ENCODE measurements around the gene BSND. TPM values are rescaled to one million over a fixed set of nuclear protein-coding genes. Genes with fewer than 3 reads are reported as not detected.

The BSND gene
- total RNA-seq, 2 experiments from 2014 or later, result not detected

- H3K4me3 Mint-ChIP-seq, result no peak overlapping the region
- ATAC-seq, result no peak
Measured at GRCh38 chr1:54995013-54995760, 3.5 kb upstream of the BSND start.

GRCh38 chr1:54995835-54996234 is 2.9 kb upstream of the BSND start:
- H3K4me3 Mint-ChIP-seq, result no peak overlapping the region

More at GRCh38 chr1:54995013-54995760, 3.5 kb upstream of the BSND start:
- no peak for DNase-seq
- Mint-ChIP-seq H3K36me3 (ENCODE audit: low read depth) (no peaks in the 10 kb centered on the region), H3K27ac (no peak overlapping the region), H3K27me3 (peaks cover 40% of the 10 kb centered on the region), H3K9me3 (no peaks in the 10 kb centered on the region), H3K4me1 (ENCODE audit: low read depth) (peaks cover 24% of the 10 kb centered on the region)
- CTCF ChIA-PET, result interaction anchor here (0.9 to 5.3 kb wide), 18 partner anchors 8 to 144 kb away, joined by 3 to 64 read pairs (median 6); no protein-coding TSS in a partner anchor
- no peak for TF ChIP-seq CTCF (IDR thresholded peaks at IDR 0.05)
- intact Hi-C loops (cut with micrococcal nuclease), result loop anchor here (2.0 kb wide), 1 partner anchor 44 kb away; no protein-coding TSS in a partner anchor
- POLR2A ChIA-PET, result interaction anchor here (1.5 kb wide), 1 partner anchor 11 kb away, joined by 3 read pairs; no protein-coding TSS in a partner anchor

GRCh38 chr1:54996359-54996868 is 2.3 kb upstream of the BSND start:
- DNase-seq (peak; percentile 85), ATAC-seq (peak; percentile 91)
- H3K4me3 Mint-ChIP-seq, result no peak overlapping the region
- POLR2A ChIA-PET, result interaction anchor here (1.0 kb wide), 1 partner anchor 51 kb away, joined by 4 read pairs; no protein-coding TSS in a partner anchor
- CTCF ChIA-PET, result interaction anchor here (0.6 to 5.3 kb wide), 32 partner anchors 8 to 594 kb away, joined by 3 to 64 read pairs (median 4); partner anchors contain the start of gene PCSK9
- intact Hi-C loops (cut with micrococcal nuclease), result loop anchor here (2.0 kb wide), 1 partner anchor 52 kb away; no protein-coding TSS in a partner anchor
- no peak overlapping the region for H3K27ac Mint-ChIP-seq
- H3K9me3 Mint-ChIP-seq, result no peaks in the 10 kb centered on the region
- no peaks in the 10 kb centered on the region for H3K36me3 Mint-ChIP-seq (ENCODE audit: low read depth)
- peaks cover 24% of the 10 kb centered on the region for H3K4me1 Mint-ChIP-seq (ENCODE audit: low read depth)
- peaks cover 42% of the 10 kb centered on the region for H3K27me3 Mint-ChIP-seq
- TF ChIP-seq CTCF (IDR thresholded peaks at IDR 0.05), result peak; percentile 88

More at GRCh38 chr1:54995835-54996234, 2.9 kb upstream of the BSND start:
- peaks cover 42% of the 10 kb centered on the region for H3K27me3 Mint-ChIP-seq
- no peaks in the 10 kb centered on the region for H3K9me3 Mint-ChIP-seq
- intact Hi-C loops (cut with micrococcal nuclease), result loop anchor here (2.0 kb wide), 2 partner anchors 45 to 51 kb away; no protein-coding TSS in a partner anchor
- H3K4me1 Mint-ChIP-seq (ENCODE audit: low read depth), result peaks cover 24% of the 10 kb centered on the region
- H3K27ac Mint-ChIP-seq, result no peak overlapping the region
- DNase-seq (peak; percentile 56), ATAC-seq (peak; percentile 83)
- TF ChIP-seq CTCF (IDR thresholded peaks at IDR 0.05), result no peak
- ChIA-PET CTCF (interaction anchor here (0.9 to 5.3 kb wide), 28 partner anchors 9 to 595 kb away, joined by 3 to 64 read pairs (median 4); partner anchors contain the start of gene PCSK9), POLR2A (interaction anchor here (1.0 to 1.5 kb wide), 2 partner anchors 12 to 51 kb away, joined by 3 to 4 read pairs; no protein-coding TSS in a partner anchor)
- H3K36me3 Mint-ChIP-seq (ENCODE audit: low read depth), result no peaks in the 10 kb centered on the region

- CTCF ChIA-PET, result interaction anchor here (0.6 to 5.3 kb wide), 27 partner anchors 7 to 162 kb away, joined by 3 to 64 read pairs (median 6); partner anchors contain the start of gene PCSK9
- no peak overlapping the region for H3K27ac Mint-ChIP-seq
- DNase-seq, result peak; percentile 8
- no peaks in the 10 kb centered on the region for H3K36me3 Mint-ChIP-seq (ENCODE audit: low read depth)
- peaks cover 24% of the 10 kb centered on the region for H3K4me1 Mint-ChIP-seq (ENCODE audit: low read depth)
- intact Hi-C loops (cut with micrococcal nuclease), result loop anchor here (2.0 kb wide), 1 partner anchor 52 kb away; no protein-coding TSS in a partner anchor
- ATAC-seq, result no peak
- POLR2A ChIA-PET, result interaction anchor here (1.0 kb wide), 1 partner anchor 52 kb away, joined by 4 read pairs; no protein-coding TSS in a partner anchor
- H3K4me3 Mint-ChIP-seq, result no peak overlapping the region
- no peak for TF ChIP-seq CTCF (IDR thresholded peaks at IDR 0.05)
- peaks cover 42% of the 10 kb centered on the region for H3K27me3 Mint-ChIP-seq
- H3K9me3 Mint-ChIP-seq, result no peaks in the 10 kb centered on the region
Measured at GRCh38 chr1:54996869-54997710, 1.6 kb upstream of the BSND start.

Measured in activated CD8-positive, alpha-beta T cell treated with anti-CD3 and anti-CD28 coated beads for 36 hours (primary cell).